Tibial artery (tissue), 4 donors: ENCODE data around the gene PTPN23.

Source experiments
- DNase-seq, 2 donors: peaks; one replicate each; pipeline ENCODE4 v3.0.0-alpha.2; 2019
- H3K27ac ChIP-seq, 2 donors: fragments of 200-600 bp; sonication (generic) in 1 of 2; 1 replicate in 1 of 2; 2 replicates in 1 of 2; pipeline ENCODE4 v1.5.1; 2018 to 2019; ENCODE audit warnings: mild to moderate bottlenecking in 1 of 2
- H3K27me3 ChIP-seq, 2 donors: fragments of 200-600 bp; sonication (generic) in 1 of 2; one replicate each; pipeline versions ENCODE4 v1.5.1 to v1.6.0; 2016 to 2019
- H3K36me3 ChIP-seq, 3 donors: fragments of 200-600 bp; sonication (generic) in 2 of 3; one replicate each; pipeline ENCODE4 v1.5.1; 2016 to 2019; ENCODE audit warnings: mild to moderate bottlenecking in 2 of 3
- H3K4me1 ChIP-seq, 4 donors: fragments of 200-600 bp; sonication (generic) in 2 of 4; 1 replicate in 3 of 4; 2 replicates in 1 of 4; pipeline ENCODE4 v1.5.1; 2016 to 2019
- H3K4me3 ChIP-seq, 2 donors: fragments of 200-600 bp; sonication (generic) in 1 of 2; 1 replicate in 1 of 2; 2 replicates in 1 of 2; pipeline ENCODE4 v1.5.1; 2018 to 2019; ENCODE audit warnings: mild to moderate bottlenecking in 2 of 2
- H3K9me3 ChIP-seq, 3 donors: fragments of 200-600 bp; sonication (generic) in 1 of 3; one replicate each; pipeline ENCODE4 v1.5.1; 2016 to 2019
- intact Hi-C: fragments of 100-400 bp; cut with DNase I; formaldehyde crosslinking; loops from one replicate; pipeline ENCODE4 v1.15.0; 2023; ENCODE audit warnings: low total_unique reads
- TF ChIP-seq, protein P1 (sequence below), 2 experiments: fragments of 200-600 bp in 1 of 2; fragments of 450-650 bp in 1 of 2; IDR thresholded peaks; one replicate each; pipeline ENCODE4 v1.5.1; 2017 to 2019; ENCODE audit warnings: antibody characterized with exemption in 2 of 2, mild to moderate bottlenecking in 1 of 2, moderate library complexity in 1 of 2

The PTPN23 gene

GRCh38 chr3:47380026-47380600, 708 bp upstream of the PTPN23 start:
- Histone ChIP-seq H3K36me3 (peaks cover 0 to 3% (median 0%) of the 10 kb centered on the region in 3 donors), H3K4me3 (peak overlapping the region; percentile 94 to 100), H3K27ac (peak overlapping the region; percentile 98 to 100), H3K4me1 (peaks cover 0 to 39% (median 26%) of the 10 kb centered on the region in 4 donors), H3K9me3 (no peaks in the 10 kb centered on the region), H3K27me3 (no peaks in the 10 kb centered on the region)
- intact Hi-C loops = no loop called here
- TF ChIP-seq, protein P1, sequence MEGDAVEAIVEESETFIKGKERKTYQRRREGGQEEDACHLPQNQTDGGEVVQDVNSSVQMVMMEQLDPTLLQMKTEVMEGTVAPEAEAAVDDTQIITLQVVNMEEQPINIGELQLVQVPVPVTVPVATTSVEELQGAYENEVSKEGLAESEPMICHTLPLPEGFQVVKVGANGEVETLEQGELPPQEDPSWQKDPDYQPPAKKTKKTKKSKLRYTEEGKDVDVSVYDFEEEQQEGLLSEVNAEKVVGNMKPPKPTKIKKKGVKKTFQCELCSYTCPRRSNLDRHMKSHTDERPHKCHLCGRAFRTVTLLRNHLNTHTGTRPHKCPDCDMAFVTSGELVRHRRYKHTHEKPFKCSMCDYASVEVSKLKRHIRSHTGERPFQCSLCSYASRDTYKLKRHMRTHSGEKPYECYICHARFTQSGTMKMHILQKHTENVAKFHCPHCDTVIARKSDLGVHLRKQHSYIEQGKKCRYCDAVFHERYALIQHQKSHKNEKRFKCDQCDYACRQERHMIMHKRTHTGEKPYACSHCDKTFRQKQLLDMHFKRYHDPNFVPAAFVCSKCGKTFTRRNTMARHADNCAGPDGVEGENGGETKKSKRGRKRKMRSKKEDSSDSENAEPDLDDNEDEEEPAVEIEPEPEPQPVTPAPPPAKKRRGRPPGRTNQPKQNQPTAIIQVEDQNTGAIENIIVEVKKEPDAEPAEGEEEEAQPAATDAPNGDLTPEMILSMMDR (IDR thresholded peaks at IDR 0.05) = no peak
- no peak for DNase-seq

DNA sequence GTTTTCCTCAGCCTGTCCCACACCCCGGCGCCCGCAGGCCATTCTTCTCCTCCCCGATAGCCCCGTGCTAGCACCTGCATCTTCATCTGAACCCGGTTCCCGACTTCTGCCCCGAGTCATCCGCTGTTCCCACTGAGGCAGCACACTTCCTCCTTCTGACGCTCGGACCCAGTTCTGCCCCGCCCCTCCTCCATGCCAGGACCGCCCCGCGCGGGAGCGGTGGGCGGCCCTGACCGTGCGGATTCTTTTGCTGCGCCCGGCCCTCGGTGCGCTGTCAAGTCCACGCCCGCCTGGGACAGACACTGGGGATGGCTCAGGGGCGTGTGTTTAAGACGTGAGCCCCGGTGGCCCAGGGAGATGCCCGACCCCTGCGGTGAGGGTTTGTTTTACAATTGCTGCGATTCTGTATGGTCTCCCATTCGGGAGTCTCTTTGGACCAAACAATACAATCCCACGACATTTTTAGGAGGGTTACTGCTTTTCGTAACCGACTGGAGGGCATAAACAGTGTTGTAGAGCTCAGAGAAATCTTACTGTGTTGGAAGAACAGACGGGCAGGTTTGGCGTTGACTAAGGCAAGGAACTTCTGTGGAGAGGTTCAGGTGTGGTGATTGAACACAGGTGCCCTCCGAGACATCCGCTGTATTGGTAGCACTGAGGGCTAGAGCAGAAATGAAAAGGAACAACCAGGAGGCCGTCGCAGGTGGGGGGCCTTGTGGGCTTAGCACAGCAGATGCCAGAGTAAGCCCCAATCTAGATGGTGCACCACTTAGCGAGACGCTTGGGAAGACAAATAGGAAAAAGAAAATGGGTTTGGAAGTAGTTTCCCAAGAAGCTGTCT, 716 bp downstream of the PTPN23 start:
- no peaks in the 10 kb centered on the region for H3K9me3 ChIP-seq
- H3K27me3 ChIP-seq = no peaks in the 10 kb centered on the region
- peak; percentile 88 to 95 for DNase-seq
- TF ChIP-seq, protein P1 (IDR thresholded peaks at IDR 0.05) = no peak
- peak overlapping the region; percentile 94 to 100 for H3K4me3 ChIP-seq
- peak overlapping the region; percentile 98 to 100 for H3K27ac ChIP-seq
- intact Hi-C loops = no loop called here
- peaks cover 0 to 4% (median 0%) of the 10 kb centered on the region in 3 donors for H3K36me3 ChIP-seq
- H3K4me1 ChIP-seq = peaks cover 0 to 48% (median 28%) of the 10 kb centered on the region in 4 donors

GRCh38 chr3:47384425-47384824, 3.6 kb downstream of the PTPN23 start:
- Histone ChIP-seq H3K36me3 (peaks cover 5 to 14% (median 8%) of the 10 kb centered on the region in 3 donors), H3K4me1 (peaks cover 0 to 47% (median 24%) of the 10 kb centered on the region in 4 donors), H3K4me3 (no peak overlapping the region), H3K27me3 (no peaks in the 10 kb centered on the region), H3K27ac (no peak overlapping the region), H3K9me3 (no peaks in the 10 kb centered on the region)
- DNase-seq = no peak
- TF ChIP-seq, protein P1 (IDR thresholded peaks at IDR 0.05) = no peak
- intact Hi-C loops = no loop called here

DNA sequence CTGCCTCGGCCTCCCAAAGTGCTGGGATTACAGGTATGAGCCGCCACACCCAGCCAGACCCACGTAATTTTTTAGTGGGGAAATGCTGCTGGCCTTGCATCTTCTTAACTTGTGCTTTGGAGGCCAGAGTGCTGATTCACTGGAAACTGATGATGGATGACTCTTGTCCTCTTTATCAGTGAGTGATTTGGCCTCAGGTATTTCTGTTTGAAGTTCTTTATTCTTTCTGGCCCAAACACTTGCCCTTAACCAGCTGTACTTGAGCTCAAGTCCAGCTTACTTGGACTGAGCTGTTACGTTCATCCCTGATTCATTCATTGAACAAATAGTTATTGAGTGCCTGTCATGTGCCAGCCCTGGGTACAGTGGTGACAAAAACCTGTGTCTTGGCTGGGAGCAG, 4.2 kb downstream of the PTPN23 start:
- no peak overlapping the region for H3K27ac ChIP-seq
- intact Hi-C loops = no loop called here
- H3K27me3 ChIP-seq = no peaks in the 10 kb centered on the region

GRCh38 chr3:47385796-47386195, 5.0 kb downstream of the PTPN23 start:
- no peaks in the 10 kb centered on the region for H3K9me3 ChIP-seq
- no peak overlapping the region for H3K27ac ChIP-seq
- TF ChIP-seq, protein P1 (IDR thresholded peaks at IDR 0.05) = no peak
- no peak overlapping the region for H3K4me3 ChIP-seq
- peaks cover 5 to 15% (median 8%) of the 10 kb centered on the region in 3 donors for H3K36me3 ChIP-seq
- H3K27me3 ChIP-seq = no peaks in the 10 kb centered on the region
- no peak for DNase-seq
- peaks cover 0 to 39% (median 18%) of the 10 kb centered on the region in 4 donors for H3K4me1 ChIP-seq
- intact Hi-C loops = no loop called here

More for the DNA sequence above, 4.2 kb downstream of the PTPN23 start:
- H3K9me3 ChIP-seq = no peaks in the 10 kb centered on the region
- no peak for DNase-seq
- TF ChIP-seq, protein P1 (IDR thresholded peaks at IDR 0.05) = no peak
- H3K4me1 ChIP-seq = peaks cover 0 to 41% (median 18%) of the 10 kb centered on the region in 4 donors
- no peak overlapping the region for H3K4me3 ChIP-seq
- H3K36me3 ChIP-seq = peaks cover 5 to 15% (median 8%) of the 10 kb centered on the region in 3 donors
